Endodermal cell (in vitro differentiated cells): ENCODE data around the gene TNRC6C. TPM values are rescaled to one million over a fixed set of nuclear protein-coding genes. Genes with fewer than 3 reads are reported as not detected.
A peak's percentile ranks its signal among the peaks of the same experiment; 100 is the strongest.

Source experiments
- DNase-seq: peaks from one replicate; pipeline ENCODE4 v3.0.0-alpha.2; 2017
- H3K27ac ChIP-seq: 2 replicates; pipeline ENCODE4 v1.5.1; 2013; ENCODE audit warnings: mild to moderate bottlenecking, low read depth, low read length, moderate library complexity
- H3K27me3 ChIP-seq: 2 replicates; pipeline ENCODE4 v1.6.1; 2013; ENCODE audit warnings: mild to moderate bottlenecking, low read length, moderate library complexity; ENCODE audit not compliant: insufficient read depth, control insufficient read depth, poor library complexity, severe bottlenecking
- H3K36me3 ChIP-seq: 2 replicates; pipeline ENCODE4 v1.7.0; 2013; ENCODE audit warnings: mild to moderate bottlenecking, low read length, moderate library complexity; ENCODE audit not compliant: control insufficient read depth, insufficient read depth
- H3K4me1 ChIP-seq: one replicate; pipeline ENCODE4 v1.7.0; 2013; ENCODE audit warnings: low read length; ENCODE audit not compliant: control insufficient read depth, insufficient read depth
- H3K4me3 ChIP-seq: 2 replicates; pipeline ENCODE4 v1.5.1; 2013; ENCODE audit warnings: mild to moderate bottlenecking, low read length, moderate library complexity
- H3K9ac ChIP-seq: 2 replicates; pipeline ENCODE4 v1.6.1; 2013; ENCODE audit warnings: mild to moderate bottlenecking, low read length, moderate library complexity; ENCODE audit not compliant: poor library complexity, severe bottlenecking; ENCODE audit errors: extremely low read depth
- H3K9me3 ChIP-seq: 2 replicates; pipeline ENCODE4 v1.6.1; 2013; ENCODE audit warnings: mild to moderate bottlenecking, low read length, moderate library complexity; ENCODE audit not compliant: control insufficient read depth
- H3K27ac Mint-ChIP-seq: 2 replicates; pipeline ENCODE4 v1.8.0; 2020; ENCODE audit warnings: mixed read lengths
- H3K27me3 Mint-ChIP-seq: 2 replicates; pipeline ENCODE4 v1.8.0; 2021; ENCODE audit warnings: mild to moderate bottlenecking, mixed read lengths; ENCODE audit not compliant: insufficient read depth
- H3K36me3 Mint-ChIP-seq: 2 replicates; pipeline ENCODE4 v1.8.0; 2020; ENCODE audit warnings: low read depth, mixed read lengths
- H3K4me1 Mint-ChIP-seq: 2 replicates; pipeline ENCODE4 v1.8.0; 2020; ENCODE audit warnings: mixed read lengths
- H3K4me3 Mint-ChIP-seq: 2 replicates; pipeline ENCODE4 v1.8.0; 2020; ENCODE audit warnings: mild to moderate bottlenecking, moderate library complexity, mixed read lengths
- H3K9me3 Mint-ChIP-seq: 2 replicates; pipeline ENCODE4 v1.8.0; 2020; ENCODE audit warnings: mild to moderate bottlenecking, mixed read lengths
- WGBS, 2 experiments: methylation state at CpG; one replicate each; pipeline versions ENCODE4 v1.1.5 to v1.1.7; 2013; ENCODE audit warnings: missing lambda C conversion rate in 2 of 2, mixed read lengths in 1 of 2; ENCODE audit not compliant: insufficient coverage in 1 of 2, insufficient read length in 1 of 2; 5-methylcytosine and 5-hydroxymethylcytosine counted together
- total RNA-seq, 2 donors: library from RNA; stranded (reverse); fragmentation: NEBNext Ultra II Directional in 1 of 2; extraction: Animal tissue kit (Norgen Biotek cat#: 25700) in 1 of 2; gene quantifications; 2 replicates in 1 of 2; 3 replicates in 1 of 2; pipeline ENCODE4 v1.2.1, GENCODE V29; 2021
- TF ChIP-seq, protein P1 (sequence below): fragments of 200-600 bp; sonication (generic); conservative IDR thresholded peaks from 2 replicates; pipeline ENCODE4 v1.5.0; 2021; ENCODE audit warnings: antibody characterized with exemption, mild to moderate bottlenecking

Gene TNRC6C
- total RNA-seq, 2 donors from 2014 or later: 22.4 to 40.2 TPM

DNA sequence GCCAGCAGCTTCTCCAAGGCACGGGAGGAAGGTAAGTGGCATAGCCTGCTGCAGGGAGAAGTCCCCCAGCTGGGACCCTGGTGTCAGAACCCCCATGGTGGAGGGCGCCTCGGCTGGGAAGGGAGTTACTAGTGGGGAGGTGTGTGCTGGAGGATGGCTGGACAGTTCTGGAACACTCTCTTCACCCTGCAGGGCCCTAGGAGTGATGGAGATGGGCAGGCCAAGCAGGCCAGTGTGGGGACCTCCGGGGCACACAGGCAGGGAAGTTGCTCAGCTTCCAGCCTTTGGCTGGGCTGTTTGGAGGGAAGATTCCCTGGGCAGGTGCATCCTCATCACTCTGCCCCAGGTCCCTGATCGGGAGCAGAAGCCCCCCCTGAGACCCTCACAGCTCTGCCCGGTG lies 188.4 kb downstream of the TNRC6C start:
- Mint-ChIP-seq H3K4me3 (no peak overlapping the region), H3K27me3 (peaks cover 7% of the 10 kb centered on the region), H3K27ac (no peak overlapping the region), H3K36me3 (no peaks in the 10 kb centered on the region), H3K4me1 (peaks cover 4% of the 10 kb centered on the region), H3K9me3 (no peaks in the 10 kb centered on the region)
- no peaks in the 10 kb centered on the region for H3K9me3 ChIP-seq
- WGBS, 2 experiments: 96 to 100% methylated on average over 1 to 6 of the region's 6 CpGs
- TF ChIP-seq, protein P1, sequence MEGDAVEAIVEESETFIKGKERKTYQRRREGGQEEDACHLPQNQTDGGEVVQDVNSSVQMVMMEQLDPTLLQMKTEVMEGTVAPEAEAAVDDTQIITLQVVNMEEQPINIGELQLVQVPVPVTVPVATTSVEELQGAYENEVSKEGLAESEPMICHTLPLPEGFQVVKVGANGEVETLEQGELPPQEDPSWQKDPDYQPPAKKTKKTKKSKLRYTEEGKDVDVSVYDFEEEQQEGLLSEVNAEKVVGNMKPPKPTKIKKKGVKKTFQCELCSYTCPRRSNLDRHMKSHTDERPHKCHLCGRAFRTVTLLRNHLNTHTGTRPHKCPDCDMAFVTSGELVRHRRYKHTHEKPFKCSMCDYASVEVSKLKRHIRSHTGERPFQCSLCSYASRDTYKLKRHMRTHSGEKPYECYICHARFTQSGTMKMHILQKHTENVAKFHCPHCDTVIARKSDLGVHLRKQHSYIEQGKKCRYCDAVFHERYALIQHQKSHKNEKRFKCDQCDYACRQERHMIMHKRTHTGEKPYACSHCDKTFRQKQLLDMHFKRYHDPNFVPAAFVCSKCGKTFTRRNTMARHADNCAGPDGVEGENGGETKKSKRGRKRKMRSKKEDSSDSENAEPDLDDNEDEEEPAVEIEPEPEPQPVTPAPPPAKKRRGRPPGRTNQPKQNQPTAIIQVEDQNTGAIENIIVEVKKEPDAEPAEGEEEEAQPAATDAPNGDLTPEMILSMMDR: no peak
- H3K4me1 ChIP-seq: no peaks in the 10 kb centered on the region
- no peak for DNase-seq
- no peak overlapping the region for H3K9ac ChIP-seq
- no peaks in the 10 kb centered on the region for H3K36me3 ChIP-seq
- no peak overlapping the region for H3K4me3 ChIP-seq
- no peak overlapping the region for H3K27ac ChIP-seq
- no peaks in the 10 kb centered on the region for H3K27me3 ChIP-seq

DNA sequence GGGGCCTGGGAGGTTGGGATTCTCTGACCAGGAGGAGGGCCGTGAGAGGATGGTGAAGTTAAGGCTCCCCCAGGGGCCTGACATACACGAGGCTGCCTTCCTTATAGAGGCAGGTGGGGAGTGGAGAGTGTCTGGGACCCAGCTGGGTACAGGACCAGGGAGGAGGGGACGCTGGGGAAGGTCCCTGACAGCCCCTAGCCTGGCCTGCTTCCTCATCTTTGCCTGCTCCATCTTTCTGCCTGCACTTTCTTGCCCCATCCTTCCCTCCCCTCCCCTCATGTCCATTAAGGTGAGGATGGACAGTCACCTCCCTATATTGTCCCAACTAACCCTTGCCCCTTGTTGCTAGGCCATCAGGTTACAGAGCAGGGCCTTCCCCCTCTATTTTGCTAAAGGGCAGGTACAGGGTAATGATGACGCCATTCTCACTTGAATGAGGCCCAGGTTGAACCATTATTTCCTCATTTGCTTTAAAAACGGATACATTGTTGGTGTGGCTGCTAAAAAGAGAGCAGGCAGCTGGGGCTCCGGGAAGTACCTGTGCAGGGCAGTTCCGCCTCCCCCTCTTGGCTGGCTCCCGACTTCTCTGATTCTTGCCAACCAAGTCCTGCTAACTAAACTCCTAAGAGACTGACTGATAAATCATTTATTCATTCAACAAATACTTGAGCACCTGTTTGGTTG lies 189.0 kb downstream of the TNRC6C start:
- 80 to 94% methylated on average over 3 to 8 of the region's 8 CpGs for WGBS, 2 experiments
- no peak for DNase-seq
- no peak overlapping the region for H3K27ac ChIP-seq
- no peaks in the 10 kb centered on the region for H3K9me3 ChIP-seq
- no peak overlapping the region for H3K9ac ChIP-seq
- Mint-ChIP-seq H3K27ac (no peak overlapping the region), H3K9me3 (no peaks in the 10 kb centered on the region), H3K4me3 (no peak overlapping the region), H3K4me1 (peaks cover 4% of the 10 kb centered on the region), H3K36me3 (no peaks in the 10 kb centered on the region), H3K27me3 (peaks cover 6% of the 10 kb centered on the region)
- no peaks in the 10 kb centered on the region for H3K27me3 ChIP-seq
- TF ChIP-seq, protein P1: no peak
- no peak overlapping the region for H3K4me3 ChIP-seq
- no peaks in the 10 kb centered on the region for H3K4me1 ChIP-seq
- no peaks in the 10 kb centered on the region for H3K36me3 ChIP-seq

DNA sequence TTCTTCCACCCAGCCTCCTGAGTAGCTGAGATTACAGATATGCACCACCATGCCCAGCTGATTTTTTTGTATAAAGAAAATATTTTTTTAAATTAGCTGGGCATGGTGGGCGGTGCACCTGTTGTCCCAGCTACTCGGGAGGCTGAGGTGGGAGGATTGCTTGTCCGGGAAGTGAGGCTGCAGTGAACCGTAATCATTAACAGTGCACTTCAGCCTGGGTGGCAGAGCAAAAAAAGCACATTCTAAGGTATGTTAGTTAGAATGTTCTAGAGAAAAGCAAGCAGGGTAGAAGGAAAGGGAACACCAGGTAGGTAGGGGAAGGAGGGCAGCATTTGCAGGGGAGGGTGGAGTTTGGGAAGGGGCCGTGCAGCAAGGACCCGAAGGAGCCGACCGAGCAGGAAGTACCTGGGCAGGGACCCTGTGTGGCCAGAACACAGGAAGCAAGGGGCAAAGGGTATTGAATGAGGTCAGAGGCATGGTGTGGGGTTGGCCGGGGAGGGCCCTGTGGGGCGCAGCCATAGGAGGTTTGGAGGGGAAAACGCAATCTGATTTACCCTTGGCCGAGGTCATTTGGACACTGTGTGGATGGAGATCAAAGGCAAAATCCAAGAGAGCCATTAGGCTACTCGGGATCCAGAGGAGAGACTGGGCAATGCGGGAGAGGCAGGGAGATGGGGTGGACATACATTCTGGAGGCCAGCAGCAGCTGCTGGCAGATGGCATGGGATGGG lies 189.9 kb downstream of the TNRC6C start:
- Histone ChIP-seq H3K27ac (no peak overlapping the region), H3K9me3 (no peaks in the 10 kb centered on the region), H3K9ac (no peak overlapping the region), H3K27me3 (no peaks in the 10 kb centered on the region), H3K36me3 (no peaks in the 10 kb centered on the region), H3K4me3 (no peak overlapping the region), H3K4me1 (no peaks in the 10 kb centered on the region)
- no peaks in the 10 kb centered on the region for H3K36me3 Mint-ChIP-seq
- H3K4me3 Mint-ChIP-seq: no peak overlapping the region
- H3K27ac Mint-ChIP-seq: peak overlapping the region; percentile 15
- H3K9me3 Mint-ChIP-seq: no peaks in the 10 kb centered on the region
- H3K4me1 Mint-ChIP-seq: peaks cover 4% of the 10 kb centered on the region
- 88 to 93% methylated on average over 9 to 14 of the region's 14 CpGs for WGBS, 2 experiments
- TF ChIP-seq, protein P1: no peak
- DNase-seq: no peak
- H3K27me3 Mint-ChIP-seq: peaks cover under 1% of the 10 kb centered on the region
